ENCODE data around the gene DUS4L.

Gene DUS4L

GRCh38 chr7:107613948-107614347 lies 50.2 kb downstream of the DUS4L start:
- Mint-ChIP-seq H3K36me3 (ENCODE audit: low read depth) (peaks cover 39% of the 10 kb centered on the region), H3K4me3 (no peak overlapping the region), H3K9me3 (no peaks in the 10 kb centered on the region), H3K27me3 (ENCODE audit: low read depth) (no peaks in the 10 kb centered on the region), H3K4me1 (ENCODE audit: low read depth) (peaks cover 23% of the 10 kb centered on the region), H3K27ac (no peak overlapping the region)
- no peak for DNase-seq (ENCODE audit: low spot score)

- no peak overlapping the region for H3K4me3 Mint-ChIP-seq
These were observed 50.7 kb downstream of the DUS4L start for GRCh38 chr7:107614425-107614824.

GRCh38 chr7:107615910-107616680 lies 52.3 kb downstream of the DUS4L start:
- H3K9me3 Mint-ChIP-seq = no peaks in the 10 kb centered on the region
- no peak overlapping the region for H3K4me3 Mint-ChIP-seq
- H3K4me1 Mint-ChIP-seq (ENCODE audit: low read depth) = peaks cover 23% of the 10 kb centered on the region
- DNase-seq (ENCODE audit: low spot score) = no peak
- H3K27me3 Mint-ChIP-seq (ENCODE audit: low read depth) = no peaks in the 10 kb centered on the region
- peaks cover 39% of the 10 kb centered on the region for H3K36me3 Mint-ChIP-seq (ENCODE audit: low read depth)
- H3K27ac Mint-ChIP-seq = no peak overlapping the region

More at GRCh38 chr7:107614425-107614824, 50.7 kb downstream of the DUS4L start:
- no peak for DNase-seq (ENCODE audit: low spot score)
- Mint-ChIP-seq H3K27ac (no peak overlapping the region), H3K27me3 (ENCODE audit: low read depth) (no peaks in the 10 kb centered on the region), H3K4me1 (ENCODE audit: low read depth) (peaks cover 23% of the 10 kb centered on the region), H3K9me3 (no peaks in the 10 kb centered on the region), H3K36me3 (ENCODE audit: low read depth) (peaks cover 38% of the 10 kb centered on the region)

- peaks cover 6% of the 10 kb centered on the region for H3K9me3 Mint-ChIP-seq
- H3K27me3 Mint-ChIP-seq (ENCODE audit: low read depth) = no peaks in the 10 kb centered on the region
- H3K4me1 Mint-ChIP-seq (ENCODE audit: low read depth) = no peaks in the 10 kb centered on the region
- no peak overlapping the region for H3K4me3 Mint-ChIP-seq
- no peak for DNase-seq (ENCODE audit: low spot score)
- no peak overlapping the region for H3K27ac Mint-ChIP-seq
- H3K36me3 Mint-ChIP-seq (ENCODE audit: low read depth) = peaks cover 15% of the 10 kb centered on the region
These were observed 58.7 kb downstream of the DUS4L start for GRCh38 chr7:107622429-107622828.

GRCh38 chr7:107622894-107623293 lies 59.1 kb downstream of the DUS4L start:
- DNase-seq (ENCODE audit: low spot score) = no peak
- Mint-ChIP-seq H3K36me3 (ENCODE audit: low read depth) (peaks cover 15% of the 10 kb centered on the region), H3K27me3 (ENCODE audit: low read depth) (no peaks in the 10 kb centered on the region), H3K4me3 (no peak overlapping the region), H3K9me3 (peaks cover 6% of the 10 kb centered on the region), H3K4me1 (ENCODE audit: low read depth) (peaks cover 2% of the 10 kb centered on the region), H3K27ac (no peak overlapping the region)

DNA sequence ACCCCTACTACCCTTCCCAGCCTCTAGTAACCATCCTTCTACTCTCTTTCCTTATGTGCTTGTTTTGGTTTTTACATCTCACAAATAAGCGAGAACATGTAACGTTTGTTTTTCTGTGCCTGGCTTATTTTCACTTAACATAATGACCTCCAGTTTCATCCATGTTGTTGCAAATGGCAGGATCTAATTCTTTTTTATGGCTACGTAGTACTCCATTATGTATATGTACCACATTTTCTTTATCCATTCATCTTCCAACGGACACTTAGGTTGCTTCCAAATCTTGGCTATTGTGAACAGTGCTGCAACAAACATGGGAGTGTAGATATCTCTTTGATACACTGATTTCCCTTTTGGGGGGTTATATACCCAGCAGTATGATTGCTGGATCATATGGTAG lies 63.2 kb downstream of the DUS4L start:
- no peak for DNase-seq (ENCODE audit: low spot score)
- H3K4me1 Mint-ChIP-seq (ENCODE audit: low read depth) = peaks cover 13% of the 10 kb centered on the region
- H3K36me3 Mint-ChIP-seq (ENCODE audit: low read depth) = peaks cover 12% of the 10 kb centered on the region
- no peak overlapping the region for H3K4me3 Mint-ChIP-seq
- no peaks in the 10 kb centered on the region for H3K27me3 Mint-ChIP-seq (ENCODE audit: low read depth)
- no peak overlapping the region for H3K27ac Mint-ChIP-seq
- peaks cover 6% of the 10 kb centered on the region for H3K9me3 Mint-ChIP-seq
